GM19452 (cell line): Measurements from ENCODE around the gene TNPO3.
"Not testable (repeated sequence)": the region's sequence is repeated elsewhere in the genome, so short reads cannot be mapped to it uniquely, and the experiment has no call there.

Experiments used
- ATAC-seq: cut with Tn5 transposase; IDR thresholded peaks from one replicate; pipeline ENCODE4 v1.9.1; 2021; ENCODE audit not compliant: unreplicated experiment

The TNPO3 gene

GRCh38 chr7:129072479-129073011, 17.6 kb upstream of the TNPO3 start:
- ATAC-seq, result no peak

- no peak for ATAC-seq
Observed at GRCh38 chr7:129069021-129069420, 14.1 kb upstream of the TNPO3 start.

- no peak for ATAC-seq
Observed at GRCh38 chr7:129067943-129068548, 13.1 kb upstream of the TNPO3 start.

DNA sequence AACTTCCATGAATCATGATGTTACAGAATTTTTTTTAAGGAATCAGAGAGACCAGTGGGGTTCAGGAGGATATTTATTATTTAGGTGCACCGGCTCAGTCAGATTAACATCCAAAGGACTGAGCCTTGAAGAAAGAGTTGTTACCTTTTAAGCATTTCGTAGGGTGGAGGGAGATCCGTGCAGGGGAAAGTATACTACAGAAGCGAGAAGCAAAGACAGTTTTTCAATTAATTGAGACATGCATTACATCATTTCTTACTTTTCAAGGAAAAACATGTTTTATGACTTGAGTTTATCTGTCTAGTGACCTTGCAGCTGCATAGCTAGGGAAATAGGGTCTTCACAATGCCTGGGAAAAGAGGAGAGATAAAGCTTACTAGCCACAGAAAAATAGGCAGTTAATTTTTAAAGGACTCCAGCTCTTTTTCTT, 12.2 kb upstream of the TNPO3 start:
- ATAC-seq, result not testable (repeated sequence)

DNA sequence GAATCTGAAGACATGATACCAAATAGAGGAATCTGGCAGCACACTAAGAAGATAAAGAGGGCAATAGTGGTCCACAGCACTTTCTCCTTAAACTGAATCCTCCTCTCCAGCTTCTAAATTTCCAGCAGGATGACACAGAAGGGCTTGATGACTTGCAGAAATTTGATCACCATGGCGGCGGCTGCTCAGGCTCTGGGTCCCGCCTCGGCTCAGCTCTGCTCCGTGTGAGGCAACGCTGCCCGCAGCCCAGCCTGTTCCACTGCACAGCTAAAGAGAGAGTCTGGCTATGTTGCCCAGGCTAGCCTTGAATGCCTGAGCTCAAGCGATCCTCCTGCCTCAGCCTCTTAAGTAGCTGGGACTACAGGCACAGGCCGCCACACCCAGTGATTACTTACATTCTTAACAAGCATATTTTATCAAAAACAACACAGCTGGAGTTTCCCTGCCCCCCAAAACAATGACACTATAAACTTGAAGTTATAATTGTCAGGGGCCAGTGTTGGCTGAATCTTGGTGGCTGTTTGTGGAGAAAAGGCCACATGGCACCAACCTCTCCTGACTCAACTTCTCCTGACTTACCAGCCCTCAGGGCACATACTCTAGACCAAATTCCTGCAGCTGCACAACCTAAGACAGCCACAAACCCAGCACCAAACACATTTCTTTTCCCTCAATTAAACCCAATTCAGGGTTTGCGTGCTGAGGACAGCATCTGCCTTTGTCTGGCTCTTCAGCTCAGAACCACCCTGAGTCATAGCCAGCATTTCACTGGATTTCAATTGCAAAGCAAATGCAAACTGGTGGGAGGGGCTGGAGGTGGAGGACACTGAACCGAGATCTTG, 11.6 kb upstream of the TNPO3 start:
- no peak for ATAC-seq

DNA sequence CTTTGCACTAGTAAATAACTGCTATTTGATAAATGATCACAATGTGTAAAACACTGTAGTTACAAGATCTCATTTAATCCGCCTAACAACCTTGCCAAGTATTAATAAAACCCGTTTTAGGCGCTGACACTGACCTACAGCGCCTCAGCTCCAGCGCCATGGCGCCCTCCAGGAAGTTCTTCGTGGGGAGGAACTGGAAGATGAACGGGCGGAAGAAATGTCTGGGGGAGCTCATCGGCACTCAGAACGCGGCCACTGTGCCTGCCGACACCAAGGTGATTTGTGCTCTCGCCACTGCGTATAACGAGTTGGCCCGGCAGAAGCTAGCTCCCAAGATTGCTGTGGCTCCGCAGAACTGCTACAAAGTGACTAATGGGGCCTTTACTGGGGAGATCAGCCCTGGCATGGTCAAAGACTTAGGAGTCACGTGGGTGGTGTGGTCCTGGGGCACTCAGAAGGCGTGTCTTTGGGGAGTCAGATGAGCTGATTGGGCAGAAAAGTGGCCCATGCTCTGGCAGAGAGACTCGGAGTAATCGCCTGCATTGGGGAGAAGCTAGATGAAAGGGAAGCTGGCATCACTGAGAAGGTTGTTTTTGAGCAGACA, 1.1 kb upstream of the TNPO3 start:
- no peak for ATAC-seq

DNA sequence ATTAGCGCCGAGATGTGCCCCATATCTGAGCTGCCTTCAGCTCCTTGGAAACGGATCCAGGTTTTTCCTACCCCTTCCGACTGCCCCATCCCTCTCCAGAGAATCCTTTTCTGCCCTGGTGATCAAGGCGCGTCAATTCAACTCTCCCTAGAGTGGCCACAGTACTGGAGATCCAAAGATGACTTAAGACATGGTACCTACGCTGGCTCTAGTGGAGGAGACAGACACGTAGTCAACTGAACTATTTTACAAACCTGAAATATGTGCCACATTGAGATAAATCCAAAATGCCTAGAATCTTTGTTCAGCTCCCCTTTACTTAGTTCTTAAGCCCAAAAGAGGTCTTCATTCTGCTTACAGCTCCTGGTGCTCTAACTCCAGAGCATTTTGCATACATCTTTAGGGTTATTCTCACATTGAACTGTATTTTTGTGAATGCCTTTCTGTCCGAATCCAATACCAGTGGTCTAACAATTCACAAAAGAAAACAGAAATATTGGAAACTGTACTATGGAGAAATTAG, 444 bp upstream of the TNPO3 start:
- ATAC-seq, result peak; percentile 22

DNA sequence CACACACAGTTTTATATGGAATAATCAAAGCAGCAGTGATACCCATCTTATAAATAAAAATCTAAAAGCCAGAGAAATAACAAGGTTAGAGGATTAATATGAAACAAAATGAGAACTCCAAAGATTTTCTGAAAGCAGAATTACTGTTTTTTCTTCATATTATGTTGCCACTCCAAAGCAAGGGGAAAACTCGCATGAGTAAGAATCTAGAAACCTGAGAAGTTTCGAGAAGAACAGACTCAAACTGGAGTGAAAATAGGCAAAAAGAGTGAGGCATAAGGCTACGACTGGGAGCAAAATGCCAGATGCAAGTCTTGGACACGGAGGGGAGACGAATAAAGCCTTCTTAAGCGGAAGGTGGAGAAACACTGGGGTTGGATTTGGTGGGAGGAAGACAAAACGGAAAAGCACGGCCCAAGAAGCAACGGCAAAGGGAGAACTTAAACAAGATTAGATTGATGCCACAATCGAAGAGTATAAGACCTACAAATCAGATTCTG, 923 bp downstream of the TNPO3 start:
- no peak for ATAC-seq

GRCh38 chr7:129052441-129052840, 2.5 kb downstream of the TNPO3 start:
- ATAC-seq, result no peak

DNA sequence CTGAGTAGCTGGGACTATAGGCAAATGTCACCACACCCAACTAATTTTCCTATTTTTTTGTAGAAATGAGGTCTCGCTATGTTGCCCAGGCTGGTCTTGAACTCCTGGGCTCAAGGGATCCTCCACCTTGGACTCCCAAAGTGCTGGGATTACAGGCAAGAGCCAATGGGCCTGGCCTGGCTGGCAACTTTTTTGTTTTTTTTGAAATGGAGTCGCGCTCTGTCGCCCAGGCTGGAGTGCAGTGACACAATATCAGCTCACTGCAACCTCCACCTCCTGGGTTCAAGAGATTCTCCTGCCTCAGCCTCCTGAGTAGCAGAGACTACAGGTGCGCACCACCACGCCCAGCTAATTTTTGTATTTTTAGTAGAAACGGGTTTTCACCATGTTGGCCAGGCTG, 3.5 kb downstream of the TNPO3 start:
- not testable (repeated sequence) for ATAC-seq

GRCh38 chr7:129047761-129048160, 7.2 kb downstream of the TNPO3 start:
- ATAC-seq, result no peak

- no peak for ATAC-seq
Observed at GRCh38 chr7:129045682-129046081, 9.2 kb downstream of the TNPO3 start.

DNA sequence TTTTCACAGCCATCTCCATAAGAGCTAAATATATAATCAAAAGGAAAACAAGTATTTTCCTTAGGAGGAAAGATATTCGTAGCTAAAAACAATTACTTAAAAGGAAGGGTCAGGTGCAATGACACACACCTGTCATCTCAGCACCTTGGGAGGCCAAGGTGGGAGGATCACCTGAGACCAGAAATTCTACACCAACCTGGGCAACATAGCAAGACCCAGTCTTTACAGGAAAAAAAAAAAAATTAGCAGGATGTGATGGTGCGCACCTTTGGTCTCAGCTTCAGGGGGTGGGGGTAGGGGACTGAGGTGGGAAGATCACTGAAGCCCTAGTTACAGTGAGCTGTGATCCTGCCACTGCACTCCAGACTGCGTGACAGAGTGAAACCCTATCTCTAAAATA, 11.9 kb downstream of the TNPO3 start:
- no peak for ATAC-seq

GRCh38 chr7:129041142-129042085, 13.5 kb downstream of the TNPO3 start:
- no peak for ATAC-seq

DNA sequence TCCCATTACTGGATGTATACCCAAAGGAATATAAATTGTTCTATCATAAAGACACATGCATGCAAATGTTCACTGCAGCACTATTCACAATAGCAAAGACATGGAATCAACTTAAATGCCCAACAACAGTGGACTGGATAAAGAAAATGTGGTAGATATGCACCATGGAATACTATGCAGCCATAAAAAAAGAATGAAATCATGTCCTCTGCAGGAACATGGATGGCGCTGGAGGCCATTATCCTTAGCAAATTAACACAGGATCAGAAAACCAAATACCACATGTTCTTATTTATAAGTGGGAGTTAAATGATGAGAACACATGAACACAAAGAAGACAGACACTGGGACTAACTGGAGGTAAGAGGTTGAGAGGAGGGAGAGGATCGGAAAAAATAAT, 16.4 kb downstream of the TNPO3 start:
- not testable (repeated sequence) for ATAC-seq

- ATAC-seq, result no peak
Observed at GRCh38 chr7:129037585-129037984, 17.3 kb downstream of the TNPO3 start.

GRCh38 chr7:129032017-129032416, 22.9 kb downstream of the TNPO3 start:
- ATAC-seq, result no peak

DNA sequence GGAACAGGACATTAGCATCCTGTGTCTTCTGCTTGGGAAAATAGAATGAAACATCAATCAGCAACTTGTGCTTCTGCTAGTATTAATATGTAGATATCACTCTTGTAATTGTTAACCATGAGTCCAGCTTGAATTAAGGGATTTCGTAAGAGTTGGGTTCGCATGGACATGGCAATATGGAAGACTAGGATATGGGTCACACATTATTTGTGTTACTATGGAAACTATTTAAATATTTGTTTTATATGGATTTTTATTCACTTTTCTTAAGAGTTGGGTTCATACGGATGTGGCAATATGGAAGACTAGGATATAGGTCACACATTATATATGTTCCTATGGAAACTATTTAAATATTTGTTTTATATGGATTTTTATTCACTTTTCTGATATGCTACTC, 24.5 kb downstream of the TNPO3 start:
- ATAC-seq, result no peak

GRCh38 chr7:129024125-129024524, 30.8 kb downstream of the TNPO3 start:
- ATAC-seq, result no peak

DNA sequence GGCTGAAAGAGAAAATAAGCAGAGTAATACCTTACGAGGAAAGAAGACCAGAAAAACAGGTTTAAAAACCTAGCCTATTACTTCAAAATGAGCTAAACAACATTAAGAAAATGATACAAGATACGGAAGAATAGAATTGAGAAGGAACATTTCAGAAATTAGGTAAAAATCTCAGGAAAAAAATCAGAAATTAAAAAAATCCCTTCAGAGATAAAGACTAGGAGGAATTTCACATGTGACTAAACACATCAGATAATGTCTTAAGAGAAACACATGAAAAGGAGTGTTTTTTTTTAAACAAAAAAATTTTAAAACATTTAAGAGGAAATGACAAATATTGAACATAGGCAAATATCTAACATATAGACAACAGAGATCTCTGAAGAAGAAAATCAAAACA, 33.3 kb downstream of the TNPO3 start:
- ATAC-seq, result no peak
